HCT116 (cell line): ENCODE measurements around the gene CERK. TPM values are rescaled to one million over a fixed set of nuclear protein-coding genes. Genes with fewer than 3 reads are reported as not detected.

Experiments used
- ATAC-seq: fragments of 200-7000 bp; cut with Tn5 transposase; 2 replicates; pipeline ENCODE4 v1.9.1; 2020; ENCODE audit warnings: mild to moderate bottlenecking, moderate library complexity
- BruUV-seq: library from RNA; stranded (reverse); fragments of 400-500 nt; replicated peaks from 2 replicates; lab custom pipeline; 2021; lab: Mats Ljungman, UMichigan
- CTCF ChIA-PET: fragments of 300-600 bp; sonication (Branson Sonifier 250); formaldehyde crosslinking; loops from one replicate; lab custom pipeline; 2021; ENCODE audit warnings: antibody characterized with exemption; lab: Charles Lee
- POLR2A ChIA-PET: fragments of 300-600, 350-600 bp; sonication (Branson Sonifier 250); formaldehyde crosslinking; loops from one replicate; lab custom pipeline; 2021; ENCODE audit warnings: antibody characterized with exemption; lab: Charles Lee
- RAD21 ChIA-PET, 2 experiments: fragments of 300-600 bp; sonication (Branson Sonifier 250); formaldehyde crosslinking; loops; one replicate each; lab custom pipeline; 2023; ENCODE audit warnings: low total read pairs in 2 of 2; ENCODE audit not compliant: uncharacterized antibody in 2 of 2, unreplicated experiment in 2 of 2, low non-redundant PET in 1 of 2; lab: Charles Lee
- DNase-seq: peaks from one replicate; pipeline ENCODE4 v3.0.0-alpha.2; 2010; ENCODE audit warnings: low read depth, low spot score
- H2AFZ ChIP-seq: fragments of 200-600 bp; shearing (Covaris generic), sonication (generic); 2 replicates; pipeline ENCODE4 v1.6.1; 2017; ENCODE audit warnings: low read depth, mixed run types, mixed read lengths, antibody characterized with exemption, low read length; ENCODE audit not compliant: poor library complexity, severe bottlenecking
- H3K27ac ChIP-seq: 2 replicates; pipeline ENCODE4 v1.5.1; 2012; ENCODE audit warnings: low read depth, low read length
- H3K27me3 ChIP-seq: fragments of 200-600 bp; sonication (generic); 2 replicates; pipeline ENCODE4 v1.6.1; 2016; ENCODE audit warnings: mixed run types, low read length, mixed read lengths; ENCODE audit not compliant: insufficient read depth
- H3K36me3 ChIP-seq, 2 experiments: fragments of 200-500 bp in 1 of 2; fragments of 200-600 bp in 1 of 2; sonication (Bioruptor generic) in 1 of 2; sonication (generic) in 1 of 2; 2 replicates each; pipeline versions ENCODE4 v1.5.1 to v1.6.1; 2014 to 2016; ENCODE audit warnings: low read length in 2 of 2, inconsistent platforms in 1 of 2, mixed read lengths in 1 of 2, mixed run types in 1 of 2; ENCODE audit not compliant: insufficient read depth in 2 of 2, control insufficient read depth in 1 of 2
- H3K4me1 ChIP-seq, 2 experiments: fragments of 200-600 bp in 1 of 2; sonication (generic) in 1 of 2; 2 replicates each; pipeline versions ENCODE4 v1.5.1 to v1.6.1; 2012 to 2017; ENCODE audit warnings: low read length in 2 of 2, inconsistent platforms in 1 of 2, mild to moderate bottlenecking in 1 of 2, mixed read lengths in 1 of 2, mixed run types in 1 of 2, moderate library complexity in 1 of 2; ENCODE audit not compliant: insufficient read depth in 2 of 2, control insufficient read depth in 1 of 2
- H3K4me2 ChIP-seq: fragments of 200-600 bp; sonication (generic); 2 replicates; pipeline ENCODE4 v1.6.1; 2017; ENCODE audit warnings: mixed run types, low read length, mixed read lengths
- H3K4me3 ChIP-seq, 2 experiments: fragments of 200-600 bp in 1 of 2; sonication (generic) in 1 of 2; replicated peaks in 1 of 2; 2 replicates each; pipeline ENCODE4 v1.5.1; 2011 to 2016; ENCODE audit warnings: low read length in 2 of 2, control low read depth in 1 of 2, low read depth in 1 of 2, mild to moderate bottlenecking in 1 of 2, mixed read lengths in 1 of 2, mixed run types in 1 of 2
- H3K79me2 ChIP-seq: fragments of 200-600 bp; sonication (generic); 2 replicates; pipeline ENCODE4 v1.6.1; 2017; ENCODE audit warnings: mild to moderate bottlenecking, mixed run types, low read length, moderate library complexity, mixed read lengths; ENCODE audit not compliant: insufficient read depth
- H3K9ac ChIP-seq: fragments of 200-600 bp; sonication (generic); 2 replicates; pipeline ENCODE4 v1.6.1; 2016; ENCODE audit warnings: low read length, mixed read lengths
- H3K9me2 ChIP-seq: fragments of 200-600 bp; sonication (generic), shearing (Covaris generic); 2 replicates; pipeline ENCODE4 v1.6.1; 2017; ENCODE audit warnings: mixed run types, mild to moderate bottlenecking, moderate library complexity; ENCODE audit not compliant: insufficient read depth
- H3K9me3 ChIP-seq, 2 experiments: fragments of 200-500 bp in 1 of 2; fragments of 200-600 bp in 1 of 2; sonication (Bioruptor generic) in 1 of 2; sonication (generic) in 1 of 2; 2 replicates each; pipeline ENCODE4 v1.6.1; 2014 to 2017; ENCODE audit warnings: low read length in 2 of 2, mixed read lengths in 2 of 2, inconsistent platforms in 1 of 2, low read depth in 1 of 2, mild to moderate bottlenecking in 1 of 2, mixed run types in 1 of 2, moderate library complexity in 1 of 2; ENCODE audit not compliant: control insufficient read depth in 1 of 2, insufficient read depth in 1 of 2
- H4K20me1 ChIP-seq: fragments of 200-600 bp; sonication (generic), shearing (Covaris generic); 2 replicates; pipeline ENCODE4 v1.6.1; 2017; ENCODE audit warnings: mixed run types, mild to moderate bottlenecking, moderate library complexity; ENCODE audit not compliant: insufficient read depth
- CEBPB ChIP-seq: IDR thresholded peaks from 2 replicates; pipeline ENCODE4 v1.6.1; 2012; ENCODE audit warnings: low read depth
- EGR1 ChIP-seq: IDR thresholded peaks from 2 replicates; pipeline ENCODE4 v1.6.1; 2012; ENCODE audit warnings: low read depth
- ELF1 ChIP-seq: IDR thresholded peaks from 2 replicates; pipeline ENCODE4 v1.6.1; 2012; ENCODE audit warnings: low read depth, borderline replicate concordance
- EZH2 ChIP-seq: fragments of 200-600 bp; sonication (generic); IDR thresholded peaks from 2 replicates; pipeline ENCODE4 v1.6.1; 2017; ENCODE audit warnings: antibody characterized with exemption, mixed run types
- EZH2phosphoT487 ChIP-seq: fragments of 200-600 bp; IDR thresholded peaks from 2 replicates; pipeline ENCODE4 v1.6.1; 2018; ENCODE audit warnings: antibody characterized with exemption, borderline replicate concordance
- FOSL1 ChIP-seq: IDR thresholded peaks from 2 replicates; pipeline ENCODE4 v1.6.1; 2012; ENCODE audit warnings: low read depth
- JUND ChIP-seq: IDR thresholded peaks from 2 replicates; pipeline ENCODE4 v1.6.1; 2012
- POLR2A ChIP-seq: IDR thresholded peaks from 2 replicates; pipeline ENCODE4 v1.7.0; 2011; ENCODE audit warnings: borderline replicate concordance; ENCODE audit not compliant: insufficient read depth, insufficient read length; ENCODE audit errors: extremely low read depth
- POLR2AphosphoS5 ChIP-seq: IDR thresholded peaks from 2 replicates; pipeline ENCODE4 v1.6.1; 2011; ENCODE audit warnings: mild to moderate bottlenecking, low read depth, low read length, moderate library complexity
- RAD21 ChIP-seq: IDR thresholded peaks from 2 replicates; pipeline ENCODE4 v1.6.1; 2012; ENCODE audit warnings: low read depth, mild to moderate bottlenecking
- SP1 ChIP-seq: IDR thresholded peaks from 2 replicates; pipeline ENCODE4 v1.6.1; 2012; ENCODE audit warnings: low read depth
- SRF ChIP-seq: IDR thresholded peaks from 2 replicates; pipeline ENCODE4 v1.6.1; 2012; ENCODE audit warnings: low read depth
- TCF7L2 ChIP-seq: IDR thresholded peaks from 2 replicates; pipeline ENCODE4 v1.7.0; 2011; ENCODE audit warnings: borderline replicate concordance, inconsistent platforms; ENCODE audit not compliant: insufficient read depth, insufficient read length; ENCODE audit errors: extremely low read depth
- YY1 ChIP-seq: IDR thresholded peaks from 2 replicates; pipeline ENCODE4 v1.6.1; 2011; ENCODE audit warnings: low read length, low read depth, moderate library complexity, mild to moderate bottlenecking; ENCODE audit not compliant: insufficient replicate concordance; ENCODE audit errors: extremely low read depth
- ZFX ChIP-seq: fragments of 450-650 bp; IDR thresholded peaks from 2 replicates; pipeline ENCODE4 v1.6.1; 2017
- ZNF274 ChIP-seq: fragments of 200-500 bp; sonication (Bioruptor generic); IDR thresholded peaks from 2 replicates; pipeline ENCODE4 v1.6.1; 2014; ENCODE audit warnings: mild to moderate bottlenecking, low read depth, low read length, inconsistent platforms
- intact Hi-C: fragments of 100-400 bp; cut with micrococcal nuclease; formaldehyde crosslinking; loops from 2 replicates; pipeline ENCODE4 v1.10.0; 2022
- total RNA-seq: library from RNA; stranded (reverse); gene quantifications from one replicate; pipeline ENCODE4 v1.2.1, GENCODE V29; 2021; ENCODE audit not compliant: unreplicated experiment
- TF ChIP-seq, protein P1 (sequence below): IDR thresholded peaks from 2 replicates; pipeline ENCODE4 v1.6.1; 2012; ENCODE audit warnings: low read depth
- TF ChIP-seq, protein P2 (sequence below): IDR thresholded peaks from 2 replicates; pipeline ENCODE4 v1.6.1; 2011; ENCODE audit warnings: mild to moderate bottlenecking, low read length, moderate library complexity; ENCODE audit not compliant: insufficient replicate concordance; ENCODE audit errors: extremely low read depth
- TF ChIP-seq, protein P3 (sequence below): IDR thresholded peaks from 2 replicates; pipeline ENCODE4 v1.6.1; 2012

The CERK gene
- total RNA-seq, 1 experiment from 2014 or later = 35.0 TPM

DNA sequence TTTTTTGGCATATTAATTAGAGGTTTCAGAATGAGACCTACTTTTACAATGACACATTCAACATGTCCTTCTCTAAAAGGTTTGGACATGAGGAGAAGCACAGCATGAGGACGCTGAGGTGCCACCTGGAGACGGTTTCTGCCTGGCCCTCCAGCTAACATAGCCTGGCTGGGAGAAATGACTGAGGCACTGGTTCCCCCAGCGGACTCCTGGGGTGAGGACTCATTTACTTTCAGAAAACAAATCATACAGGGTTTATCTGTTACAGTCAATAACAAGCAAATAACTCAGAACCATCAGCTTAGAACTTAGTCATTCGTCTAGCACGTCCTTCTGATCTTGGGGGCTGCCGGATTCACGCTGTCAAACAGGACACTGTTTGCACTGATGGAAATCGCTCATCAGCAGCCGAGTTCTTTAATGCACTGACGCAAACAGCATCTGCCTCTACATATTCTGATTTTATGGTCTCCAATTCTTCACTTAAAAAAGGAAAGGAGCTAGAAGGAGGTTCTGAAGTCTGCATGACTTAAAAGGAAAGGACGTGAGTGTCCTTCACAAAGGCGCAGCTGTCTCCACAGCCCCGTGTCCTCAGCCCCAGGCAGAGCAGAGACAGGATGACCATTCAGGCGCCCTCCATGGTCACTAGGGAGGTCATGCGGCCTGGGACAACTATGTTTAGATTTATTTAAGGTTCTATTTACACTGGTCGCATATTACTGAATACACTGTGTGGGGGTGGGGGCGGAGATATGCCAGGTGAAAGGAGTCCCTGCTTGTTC lies 44.2 kb downstream of the CERK start:
- H3K4me3 ChIP-seq = no peak overlapping the region
- no peak overlapping the region for H3K27ac ChIP-seq
- POLR2A ChIA-PET = interaction anchor here (0.6 kb wide), 1 partner anchor 560 kb away, joined by 3 read pairs; no protein-coding TSS in a partner anchor
- DNase-seq = no peak
- H3K4me2 ChIP-seq = no peak overlapping the region
- no peaks in the 10 kb centered on the region for H3K9me3 ChIP-seq
- intact Hi-C loops = no loop called here
- no TSS peak for BruUV-seq
- CTCF ChIA-PET = no interaction called here
- no peaks in the 10 kb centered on the region for H4K20me1 ChIP-seq
- H3K9me2 ChIP-seq = no peaks in the 10 kb centered on the region
- RAD21 ChIA-PET = no interaction called here
- no peak overlapping the region for H3K9ac ChIP-seq
- ATAC-seq = no peak
- TF ChIP-seq EZH2 = no peak
- TF ChIP-seq, protein P1, sequence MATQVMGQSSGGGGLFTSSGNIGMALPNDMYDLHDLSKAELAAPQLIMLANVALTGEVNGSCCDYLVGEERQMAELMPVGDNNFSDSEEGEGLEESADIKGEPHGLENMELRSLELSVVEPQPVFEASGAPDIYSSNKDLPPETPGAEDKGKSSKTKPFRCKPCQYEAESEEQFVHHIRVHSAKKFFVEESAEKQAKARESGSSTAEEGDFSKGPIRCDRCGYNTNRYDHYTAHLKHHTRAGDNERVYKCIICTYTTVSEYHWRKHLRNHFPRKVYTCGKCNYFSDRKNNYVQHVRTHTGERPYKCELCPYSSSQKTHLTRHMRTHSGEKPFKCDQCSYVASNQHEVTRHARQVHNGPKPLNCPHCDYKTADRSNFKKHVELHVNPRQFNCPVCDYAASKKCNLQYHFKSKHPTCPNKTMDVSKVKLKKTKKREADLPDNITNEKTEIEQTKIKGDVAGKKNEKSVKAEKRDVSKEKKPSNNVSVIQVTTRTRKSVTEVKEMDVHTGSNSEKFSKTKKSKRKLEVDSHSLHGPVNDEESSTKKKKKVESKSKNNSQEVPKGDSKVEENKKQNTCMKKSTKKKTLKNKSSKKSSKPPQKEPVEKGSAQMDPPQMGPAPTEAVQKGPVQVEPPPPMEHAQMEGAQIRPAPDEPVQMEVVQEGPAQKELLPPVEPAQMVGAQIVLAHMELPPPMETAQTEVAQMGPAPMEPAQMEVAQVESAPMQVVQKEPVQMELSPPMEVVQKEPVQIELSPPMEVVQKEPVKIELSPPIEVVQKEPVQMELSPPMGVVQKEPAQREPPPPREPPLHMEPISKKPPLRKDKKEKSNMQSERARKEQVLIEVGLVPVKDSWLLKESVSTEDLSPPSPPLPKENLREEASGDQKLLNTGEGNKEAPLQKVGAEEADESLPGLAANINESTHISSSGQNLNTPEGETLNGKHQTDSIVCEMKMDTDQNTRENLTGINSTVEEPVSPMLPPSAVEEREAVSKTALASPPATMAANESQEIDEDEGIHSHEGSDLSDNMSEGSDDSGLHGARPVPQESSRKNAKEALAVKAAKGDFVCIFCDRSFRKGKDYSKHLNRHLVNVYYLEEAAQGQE = no peak
- TF ChIP-seq ZFX = no peak
- no peak for TF ChIP-seq POLR2A
- TF ChIP-seq, protein P2, sequence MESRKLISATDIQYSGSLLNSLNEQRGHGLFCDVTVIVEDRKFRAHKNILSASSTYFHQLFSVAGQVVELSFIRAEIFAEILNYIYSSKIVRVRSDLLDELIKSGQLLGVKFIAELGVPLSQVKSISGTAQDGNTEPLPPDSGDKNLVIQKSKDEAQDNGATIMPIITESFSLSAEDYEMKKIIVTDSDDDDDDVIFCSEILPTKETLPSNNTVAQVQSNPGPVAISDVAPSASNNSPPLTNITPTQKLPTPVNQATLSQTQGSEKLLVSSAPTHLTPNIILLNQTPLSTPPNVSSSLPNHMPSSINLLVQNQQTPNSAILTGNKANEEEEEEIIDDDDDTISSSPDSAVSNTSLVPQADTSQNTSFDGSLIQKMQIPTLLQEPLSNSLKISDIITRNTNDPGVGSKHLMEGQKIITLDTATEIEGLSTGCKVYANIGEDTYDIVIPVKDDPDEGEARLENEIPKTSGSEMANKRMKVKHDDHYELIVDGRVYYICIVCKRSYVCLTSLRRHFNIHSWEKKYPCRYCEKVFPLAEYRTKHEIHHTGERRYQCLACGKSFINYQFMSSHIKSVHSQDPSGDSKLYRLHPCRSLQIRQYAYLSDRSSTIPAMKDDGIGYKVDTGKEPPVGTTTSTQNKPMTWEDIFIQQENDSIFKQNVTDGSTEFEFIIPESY = no peak
- TF ChIP-seq YY1 = no peak
- TF ChIP-seq ELF1 = no peak
- TF ChIP-seq TCF7L2 = no peak
- no peak for TF ChIP-seq CEBPB
- TF ChIP-seq RAD21 = no peak
- TF ChIP-seq ZNF274 = no peak
- TF ChIP-seq FOSL1 = no peak
- TF ChIP-seq, protein P3, sequence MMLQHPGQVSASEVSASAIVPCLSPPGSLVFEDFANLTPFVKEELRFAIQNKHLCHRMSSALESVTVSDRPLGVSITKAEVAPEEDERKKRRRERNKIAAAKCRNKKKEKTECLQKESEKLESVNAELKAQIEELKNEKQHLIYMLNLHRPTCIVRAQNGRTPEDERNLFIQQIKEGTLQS = no peak
- TF ChIP-seq POLR2AphosphoS5 = no peak
- TF ChIP-seq SP1 = no peak
- TF ChIP-seq SRF = no peak
- TF ChIP-seq EGR1 = no peak
- TF ChIP-seq EZH2phosphoT487 = no peak
- no peak for TF ChIP-seq JUND
- H3K79me2 ChIP-seq = no peaks in the 10 kb centered on the region
- H3K27me3 ChIP-seq = no peaks in the 10 kb centered on the region
- H3K36me3 ChIP-seq = peaks cover 13 to 26% of the 10 kb centered on the region in 2 experiments
- H2AFZ ChIP-seq = no peak overlapping the region
- no peaks in the 10 kb centered on the region for H3K4me1 ChIP-seq
